ENCODE data around the gene UNC93B1. TPM values are rescaled to one million over a fixed set of nuclear protein-coding genes. Genes with fewer than 3 reads are reported as not detected.

The UNC93B1 gene
- total and polyA plus RNA-seq, 2 of the 8 experiments (the other 6 are each of a cell fraction or from before 2014, with no cell fraction given), result 18.9 to 34.3 TPM

DNA sequence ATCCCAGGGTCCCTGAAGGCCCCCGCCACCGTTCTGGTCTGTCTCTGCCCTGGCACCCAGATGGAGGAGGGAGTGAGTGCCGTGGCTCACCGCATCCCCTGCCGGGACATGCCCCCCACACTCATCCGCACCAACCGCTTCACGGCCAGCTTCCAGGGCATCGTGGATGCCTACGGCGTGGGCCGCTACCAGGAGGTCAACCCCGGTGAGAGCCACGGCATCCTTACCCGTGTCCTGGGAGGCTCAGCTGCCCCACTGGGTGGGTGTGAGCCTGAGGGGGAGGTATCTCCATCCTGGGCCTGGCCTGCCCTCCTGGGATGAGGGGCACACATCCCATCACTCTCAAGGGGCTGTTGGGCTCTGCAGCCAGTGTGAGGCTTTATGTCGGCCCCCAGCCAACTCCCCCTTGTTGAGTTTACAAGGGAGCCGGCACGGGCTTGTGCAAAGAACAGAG, 41.0 kb upstream of the UNC93B1 start:
- WGBS, 2 experiments (ENCODE audit: extremely low coverage in 1 of 2, insufficient coverage in 1 of 2, insufficient read length in 1 of 2, insufficient replicate concordance in 2 of 2, low coverage in 1 of 2, low lambda C conversion rate in 2 of 2, missing lambda C conversion rate in 1 of 2), result 95% methylated on average over 17 of the region's 18 CpGs; no CpG with 5 or more reads in 1 of the 2 experiments
- Histone ChIP-seq H3K79me2 (ENCODE audit: control insufficient read depth in 1 of 2, insufficient read depth in 2 of 2, low read length in 2 of 2) (no peaks in the 10 kb centered on the region), H3K4me3 (ENCODE audit: extremely low read depth in 1 of 4, insufficient read depth in 2 of 4, low read depth in 3 of 4, low read length in 4 of 4) (no peak overlapping the region), H4K91ac (replicated peaks; ENCODE audit: insufficient read length, low read length) (no peak overlapping the region), H2BK15ac (ENCODE audit: low read length) (no peak overlapping the region), H3K56ac (replicated peaks; ENCODE audit: insufficient read length, low read depth, low read length) (no peak overlapping the region), H3K4me1 (replicated peaks in 1 of 4; ENCODE audit: control insufficient read depth in 3 of 4, insufficient read depth in 4 of 4, low read length in 3 of 4) (peaks cover 2 to 10% (median 7%) of the 10 kb centered on the region in 4 experiments), H3K23me2 (ENCODE audit: low read depth, low read length) (no peaks in the 10 kb centered on the region; the same call in 1 of the 2 replicates), H2AK5ac (ENCODE audit: low read depth, low read length) (no peak overlapping the region), H3K27me3 (replicated peaks in 1 of 4; ENCODE audit: control insufficient read depth in 3 of 4, extremely low read depth in 1 of 4, insufficient read depth in 3 of 4, low read length in 3 of 4) (no peaks in the 10 kb centered on the region), H3K14ac (ENCODE audit: insufficient read length) (no peak overlapping the region), H3K9me3 (ENCODE audit: insufficient read depth in 2 of 2, low read depth in 1 of 2, low read length in 1 of 2) (no peaks in the 10 kb centered on the region), H3K4me2 (ENCODE audit: insufficient read depth in 1 of 2, low read depth in 2 of 2, low read length in 2 of 2) (no peak overlapping the region), H2AFZ (ENCODE audit: low read length) (no peak overlapping the region), H3K4ac (replicated peaks; ENCODE audit: insufficient read length, low read depth, low read length) (no peak overlapping the region), H4K20me1 (replicated peaks in 1 of 2; ENCODE audit: control insufficient read depth in 1 of 2, insufficient read depth in 2 of 2, low read length in 2 of 2) (peaks cover 0 to 6% of the 10 kb centered on the region in 2 experiments), H2BK120ac (replicated peaks; ENCODE audit: low read depth, low read length) (no peak overlapping the region), H3K79me1 (ENCODE audit: low read depth, low read length) (no peaks in the 10 kb centered on the region), H3K36me3 (ENCODE audit: control insufficient read depth in 2 of 4, insufficient read depth in 4 of 4, low read length in 3 of 4) (no peaks in the 10 kb centered on the region; a peak in 1 of 8 replicates), H3K27ac (ENCODE audit: low read depth, low read length) (no peak overlapping the region), H2BK12ac (ENCODE audit: low read depth, low read length) (no peak overlapping the region), H3K23ac (ENCODE audit: insufficient read length) (no peak overlapping the region), H3K9ac (replicated peaks in 1 of 4; ENCODE audit: extremely low read depth in 1 of 4, low read depth in 3 of 4, low read length in 3 of 4) (no peak overlapping the region), H2BK5ac (ENCODE audit: low read depth, low read length) (no peak overlapping the region), H3K18ac (ENCODE audit: extremely low read depth, low read length) (no peak overlapping the region), H4K5ac (ENCODE audit: insufficient read length, low read depth, low read length) (no peak overlapping the region), H4K8ac (ENCODE audit: extremely low read depth, insufficient read depth, low read length) (peak overlapping the region; percentile 57; the same call in 1 of the 2 replicates), H2BK20ac (ENCODE audit: low read length) (no peak overlapping the region)
- POLR2A ChIA-PET (ENCODE audit: partially characterized antibody), result interaction anchor here (0.8 kb wide), 1 partner anchor 11 kb away, joined by 3 read pairs; no protein-coding TSS in a partner anchor
- DNase-seq (ENCODE audit: low read depth in 1 of 2, low spot score in 2 of 2), result no peak
- no peak for FAIRE-seq
- no peak for TF ChIP-seq HDAC6 (IDR thresholded peaks at IDR 0.05; ENCODE audit: low read depth, low read length)
- TF ChIP-seq TAF7 (optimal IDR thresholded peaks at IDR 0.05; ENCODE audit: borderline replicate concordance, low read depth, low read length), result no peak
- TF ChIP-seq POU5F1 (IDR thresholded peaks at IDR 0.05; ENCODE audit: low read depth, low read length), result no peak
- no peak for TF ChIP-seq SIN3A (conservative IDR thresholded peaks at IDR 0.05 in 1 of 2, IDR thresholded peaks at IDR 0.05 in 1 of 2; ENCODE audit: low read depth in 1 of 2, low read length in 2 of 2)
- CTCF ChIA-PET (ENCODE audit: partially characterized antibody), result interaction anchor here (0.6 to 1.3 kb wide), 2 partner anchors 12 to 164 kb away, joined by 3 to 5 read pairs; no protein-coding TSS in a partner anchor

Data from H1 (cell line).